HG02623 (cell line): Measurements from ENCODE around the gene SLC16A9.

Experiments used
- ATAC-seq: cut with Tn5 transposase; IDR thresholded peaks from one replicate; pipeline ENCODE4 v1.9.1; 2021; ENCODE audit warnings: moderate library complexity; ENCODE audit not compliant: unreplicated experiment

The SLC16A9 gene

DNA sequence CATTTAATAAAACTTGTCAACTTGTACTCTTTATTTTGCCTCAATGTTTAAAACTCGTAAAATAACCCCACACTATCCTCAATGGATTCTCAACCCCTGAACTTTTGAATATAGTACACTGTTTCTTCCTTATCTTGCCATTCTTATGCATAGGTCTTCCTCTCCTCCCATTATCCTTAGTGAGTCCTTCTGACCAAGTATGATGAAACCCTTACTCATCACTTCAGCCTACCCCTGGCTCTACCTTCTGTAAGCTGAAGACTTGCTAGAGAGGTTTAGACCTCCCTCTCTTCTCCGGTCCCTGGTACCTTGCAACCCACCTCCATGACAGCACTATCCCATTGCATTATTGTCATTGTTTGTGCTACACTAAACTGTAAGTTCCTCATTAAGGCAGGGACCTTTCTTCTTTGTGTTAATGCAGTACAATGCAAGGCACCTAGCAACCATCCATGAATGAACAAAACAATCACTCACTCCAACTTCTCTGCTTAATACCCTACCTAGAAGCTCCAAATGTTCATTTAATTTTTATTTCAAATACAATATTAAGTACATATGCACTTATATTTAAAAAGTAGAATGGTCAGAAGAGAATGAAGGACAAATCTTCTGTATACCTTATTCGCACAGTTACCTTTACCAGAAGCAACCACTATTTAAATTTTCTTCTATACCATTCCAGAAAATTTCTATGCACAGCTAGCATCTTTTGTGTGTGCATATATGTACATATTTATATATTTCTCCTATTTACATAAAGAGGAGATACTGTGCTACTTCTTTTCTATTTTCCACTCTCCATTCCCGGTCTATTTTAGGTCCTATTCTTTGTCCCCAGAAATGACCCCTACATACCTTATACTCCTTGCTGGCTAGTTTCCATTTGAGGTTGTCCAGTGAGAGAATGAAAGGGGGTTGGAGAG lies 77.5 kb downstream of the SLC16A9 start:
- ATAC-seq = no peak

DNA sequence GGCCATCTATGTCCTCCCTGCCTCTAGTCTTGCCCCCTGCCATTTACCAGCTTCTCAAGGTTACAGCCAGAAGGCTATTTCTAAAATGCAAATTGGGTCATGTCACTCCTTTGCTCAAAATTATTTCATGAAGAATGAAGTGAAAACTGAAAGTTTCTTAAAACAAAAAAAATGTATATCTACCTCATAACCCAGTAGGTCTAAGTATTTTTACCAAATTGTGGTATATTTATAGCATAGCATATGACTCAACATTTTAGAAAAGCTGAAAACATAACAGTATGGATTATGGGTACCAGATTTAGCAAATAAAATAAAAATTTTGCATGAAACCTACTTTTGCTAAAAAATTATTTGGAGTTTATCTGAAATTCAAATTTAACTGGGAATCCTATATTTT lies 78.4 kb downstream of the SLC16A9 start:
- ATAC-seq = peak; percentile 41

DNA sequence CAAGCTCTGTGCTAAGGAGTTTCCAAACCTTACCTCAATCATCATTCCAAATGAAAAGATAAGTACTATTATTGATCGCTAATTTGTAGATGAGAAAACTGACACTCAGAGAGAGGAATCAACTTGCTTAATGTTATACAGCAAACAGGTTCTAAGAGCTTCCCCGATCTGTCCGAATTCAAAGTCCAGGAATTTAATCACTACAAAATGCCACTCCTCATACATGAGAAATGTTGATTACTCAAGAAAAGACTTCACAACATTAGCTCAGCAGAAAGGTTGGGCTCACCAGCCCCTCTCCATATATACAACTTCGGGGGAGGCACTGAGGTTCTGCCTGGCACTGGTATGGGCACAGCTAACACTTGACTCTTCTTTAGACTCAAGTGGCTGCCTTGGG lies 80.7 kb downstream of the SLC16A9 start:
- ATAC-seq = no peak

DNA sequence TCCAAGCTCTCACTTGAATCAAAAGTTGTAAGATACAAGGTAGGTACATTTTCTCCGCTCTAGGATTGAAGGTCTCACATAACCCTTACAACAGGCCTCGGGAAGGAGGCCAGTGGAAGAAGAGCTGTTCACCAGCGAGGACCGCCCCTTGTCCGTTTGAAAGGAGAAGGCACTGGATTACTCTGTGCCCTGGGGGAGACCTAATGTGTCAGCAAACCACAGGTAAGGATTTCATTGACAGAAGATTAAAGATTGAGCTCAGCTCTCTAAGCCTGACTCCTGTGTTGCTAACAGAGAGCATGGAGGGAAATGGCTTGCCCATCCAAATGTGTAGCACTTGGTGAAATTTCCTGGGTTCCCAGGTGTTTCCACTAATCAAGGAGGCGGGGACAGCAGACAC lies 81.2 kb downstream of the SLC16A9 start:
- no peak for ATAC-seq

DNA sequence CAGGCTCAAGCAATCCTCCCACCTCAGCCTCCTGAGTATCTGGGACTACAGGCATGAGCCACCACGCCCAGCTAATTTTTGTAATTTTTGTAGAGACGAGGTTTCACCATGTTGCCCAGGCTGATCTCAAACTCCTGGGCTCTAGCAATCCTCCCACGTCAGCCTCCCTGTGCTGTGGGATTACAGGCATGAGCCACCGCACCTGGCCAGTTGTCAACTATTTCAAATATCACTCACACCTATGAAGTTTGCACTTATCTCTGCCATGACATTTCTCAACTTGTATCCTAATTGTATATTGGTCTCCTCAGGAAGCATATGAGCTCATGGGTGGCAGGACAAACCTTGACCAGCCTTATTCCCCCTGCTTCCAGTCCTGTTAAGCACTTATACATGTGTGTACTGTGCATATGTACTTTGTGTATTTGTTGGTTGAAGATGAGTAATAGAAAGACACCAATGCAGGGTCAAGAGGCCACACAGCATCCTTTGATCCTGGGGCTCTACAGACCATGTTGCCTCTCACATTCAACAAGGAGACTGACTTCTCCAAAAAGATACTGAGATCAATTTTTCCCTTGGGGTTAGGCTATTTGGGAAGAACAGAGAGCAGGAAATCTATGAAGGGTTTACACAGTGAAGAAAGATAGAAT lies 82.2 kb downstream of the SLC16A9 start:
- ATAC-seq = no peak

DNA sequence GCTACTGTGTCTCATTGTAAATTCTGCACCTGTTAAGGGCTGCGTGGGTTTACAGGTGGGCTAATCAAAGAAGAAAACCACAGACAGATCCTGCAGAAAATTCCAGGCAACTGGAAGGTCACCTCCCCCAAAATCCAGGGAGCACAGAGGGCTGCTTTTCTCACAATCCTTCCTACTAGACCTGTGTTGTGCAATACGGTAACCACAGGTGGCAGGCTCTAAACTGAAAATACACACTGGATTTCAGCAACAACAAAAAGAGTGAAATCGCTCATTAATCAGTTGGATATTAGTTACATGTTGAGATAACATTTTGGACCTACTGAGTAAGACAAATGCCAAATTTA lies 83.2 kb downstream of the SLC16A9 start:
- no peak for ATAC-seq

DNA sequence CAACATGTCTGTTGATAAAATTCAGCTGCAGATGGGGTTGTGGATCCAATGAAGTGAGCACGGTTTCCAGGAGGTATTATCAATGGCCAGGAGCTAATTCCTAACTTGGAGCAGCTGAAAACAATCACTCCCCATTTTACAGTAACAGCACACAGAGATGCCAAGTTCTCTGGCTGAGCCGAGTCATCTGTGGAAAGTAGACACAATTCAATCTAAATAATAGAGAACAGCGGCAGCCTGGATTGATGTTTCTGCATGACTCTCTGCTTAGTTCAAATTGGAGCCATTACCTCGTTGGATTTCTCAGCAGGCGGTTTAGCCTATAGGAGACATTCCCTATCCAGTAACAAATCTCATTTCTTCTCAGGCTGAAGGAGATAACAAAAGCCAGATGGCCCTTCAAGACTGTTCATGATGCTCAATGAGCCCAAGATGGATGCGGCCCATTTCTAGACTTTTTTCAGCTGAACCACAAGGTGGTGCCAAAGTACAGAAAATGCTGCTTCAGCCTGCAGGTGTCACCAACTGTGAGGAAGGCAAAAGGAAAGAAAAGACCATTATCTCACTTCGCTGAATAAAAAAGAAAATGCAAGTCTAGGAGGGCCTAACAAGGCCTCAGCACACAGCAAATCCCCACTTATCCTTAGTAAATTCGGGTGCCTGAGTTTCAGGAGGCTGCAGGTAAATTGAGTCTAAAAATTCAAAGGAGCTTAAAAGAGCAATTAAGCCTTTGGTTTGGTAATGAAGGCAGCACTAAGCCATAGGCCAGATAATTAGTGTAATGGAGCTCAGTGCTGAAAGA lies 83.7 kb downstream of the SLC16A9 start:
- peak; percentile 85 for ATAC-seq

DNA sequence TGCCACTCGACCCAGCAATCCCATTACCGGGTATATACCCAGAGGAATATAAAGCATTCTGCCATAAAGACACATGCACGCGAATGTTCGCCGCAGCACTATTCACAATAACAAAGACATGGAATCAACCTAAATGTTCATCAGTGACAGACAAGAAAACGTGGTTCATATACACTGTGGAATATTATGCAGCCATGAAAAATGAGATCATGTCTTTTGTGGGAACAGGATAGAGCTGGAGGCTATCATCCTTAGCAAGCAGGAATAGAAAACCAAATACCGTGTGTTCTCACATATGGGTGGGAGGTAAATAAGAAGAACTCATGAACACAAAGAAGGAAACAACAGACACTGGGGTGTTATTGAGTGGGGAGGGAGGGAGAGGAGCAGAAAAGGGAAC lies 84.7 kb downstream of the SLC16A9 start:
- ATAC-seq = no peak

DNA sequence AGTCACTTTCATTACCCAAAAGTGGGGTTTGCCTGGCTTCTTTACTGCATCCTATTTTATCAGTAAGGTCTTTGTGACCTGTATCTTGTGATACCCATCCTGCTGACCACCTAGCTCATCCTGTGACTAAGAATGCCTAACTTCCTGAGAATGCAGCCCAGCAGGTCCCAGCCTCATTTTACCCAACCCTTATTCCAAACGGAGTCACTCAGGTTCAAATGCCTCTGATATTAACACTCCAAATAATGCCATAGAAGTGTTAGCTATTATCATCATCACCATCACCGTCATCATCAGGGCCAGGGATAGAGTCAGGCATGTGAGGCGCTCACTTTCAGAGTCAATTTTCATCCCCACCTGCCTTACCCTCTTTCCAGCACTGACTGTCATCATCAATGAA lies 85.5 kb downstream of the SLC16A9 start:
- ATAC-seq = no peak

DNA sequence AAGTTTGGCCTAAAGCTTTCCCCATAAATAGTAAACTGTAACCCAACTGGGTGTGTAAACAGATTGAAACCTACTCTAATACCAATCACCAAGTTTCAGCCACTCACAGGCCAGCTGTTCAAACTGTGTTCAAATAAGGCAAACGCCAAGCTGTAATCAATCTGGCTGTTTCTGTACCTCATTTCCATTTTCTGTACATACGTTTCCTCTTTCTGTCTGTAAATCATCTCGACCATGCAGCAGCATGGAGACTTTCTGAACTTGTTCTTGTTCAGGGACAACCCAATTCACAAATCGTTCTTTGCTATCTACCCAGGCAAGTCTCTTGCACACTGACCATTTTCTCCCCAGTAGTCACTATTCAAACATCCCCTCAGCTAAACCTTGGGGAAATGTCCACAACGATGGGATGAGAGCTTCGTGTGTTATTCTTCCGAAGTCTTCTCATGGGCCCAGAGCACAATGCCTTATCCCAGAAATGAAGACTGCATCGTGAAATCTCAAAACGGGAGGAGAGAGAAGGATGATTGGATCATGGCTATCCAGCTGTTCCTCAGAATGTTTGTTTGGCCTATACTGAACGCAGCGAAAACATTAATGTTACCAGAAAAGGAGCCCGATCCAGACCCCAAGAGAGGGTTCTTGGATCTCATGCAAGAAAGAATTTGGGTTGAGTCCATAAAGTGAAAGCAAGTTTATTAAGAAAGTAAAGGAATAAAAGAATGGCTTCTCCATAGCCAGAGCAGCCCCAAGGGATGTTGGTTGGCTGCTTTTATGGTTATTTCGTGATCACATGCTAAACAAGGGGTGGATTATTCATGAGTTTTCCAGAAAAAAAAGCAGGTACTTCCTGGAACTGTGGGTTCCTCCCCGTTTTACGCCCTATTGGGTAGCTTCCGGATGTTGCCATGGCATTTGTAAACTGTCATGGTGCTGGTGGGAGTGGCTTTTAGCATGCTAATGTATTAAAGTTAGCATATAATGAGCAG lies 86.2 kb downstream of the SLC16A9 start:
- no peak for ATAC-seq

DNA sequence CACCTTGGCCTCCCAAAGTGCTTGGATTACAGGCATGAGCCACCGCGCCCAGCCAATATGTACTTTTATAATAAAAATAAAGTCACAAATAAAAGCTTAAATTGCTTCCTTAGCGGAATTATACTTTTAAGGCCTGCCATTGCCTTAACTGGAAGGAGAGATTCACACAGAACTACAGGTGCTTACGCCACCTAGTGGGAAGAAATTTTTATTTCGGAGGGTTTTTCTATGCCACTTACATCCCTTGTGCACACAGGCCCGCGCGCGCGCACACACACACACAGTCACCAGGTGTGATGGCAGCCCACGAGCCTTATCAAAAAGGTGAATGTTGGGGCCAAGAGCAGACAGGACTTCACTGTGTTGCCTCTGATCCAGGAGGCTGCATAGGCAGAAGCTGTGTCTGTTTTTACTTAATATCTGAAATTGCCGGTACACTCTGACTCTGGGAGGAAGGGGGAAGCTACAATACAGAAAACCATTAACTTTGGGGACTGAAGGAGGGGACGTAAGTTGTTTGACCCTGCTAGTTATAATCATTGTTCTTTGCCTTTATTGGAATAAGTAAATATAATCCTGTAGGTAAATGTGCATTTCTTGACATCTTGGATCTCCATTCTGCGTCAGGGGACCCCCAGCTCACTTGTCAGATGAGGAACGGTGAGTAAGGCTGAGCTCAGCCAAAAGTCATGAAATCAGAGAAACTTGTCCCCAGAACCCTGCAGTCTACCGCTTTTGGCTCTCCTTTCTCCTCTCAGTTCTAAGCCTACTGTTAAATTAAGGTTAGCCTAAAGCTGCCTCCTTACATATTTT lies 87.1 kb downstream of the SLC16A9 start:
- ATAC-seq = no peak

DNA sequence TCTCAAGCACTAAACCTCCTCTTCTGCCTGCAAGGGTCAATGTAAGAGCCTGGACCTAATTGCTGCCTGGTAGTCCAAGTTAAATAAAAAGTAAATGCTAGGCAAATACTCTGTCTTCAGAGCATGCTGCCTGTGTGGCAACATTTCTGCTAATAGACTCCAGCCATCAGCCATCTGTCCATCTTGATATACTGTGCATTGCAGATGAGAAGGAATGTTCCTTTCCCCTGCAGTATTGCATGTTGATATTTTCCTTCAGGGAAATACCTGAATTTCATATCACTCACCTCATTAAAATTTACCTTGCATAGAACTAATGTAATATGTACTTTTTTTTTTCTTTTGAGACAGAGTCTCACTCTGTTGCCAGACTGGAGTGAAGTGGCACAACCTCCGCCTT lies 87.9 kb downstream of the SLC16A9 start:
- no peak for ATAC-seq

DNA sequence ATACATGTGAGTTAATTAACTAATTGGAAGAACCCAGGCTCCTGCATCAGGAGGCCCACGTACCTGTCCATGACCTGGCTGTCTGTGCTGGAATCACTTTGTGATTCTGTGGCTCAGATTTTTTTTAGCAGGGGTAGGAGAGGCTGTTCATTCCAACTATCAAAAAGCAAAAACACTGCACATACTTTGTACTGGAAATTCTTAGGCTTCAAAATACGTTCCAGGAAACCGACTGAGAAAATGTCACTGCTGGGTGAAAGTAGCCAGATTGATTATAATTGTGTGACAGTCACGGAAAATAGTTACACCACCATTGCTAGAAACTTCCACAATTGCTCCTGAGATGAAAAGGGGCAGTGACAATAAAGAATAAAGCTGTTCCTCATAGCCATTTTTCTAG lies 91.0 kb downstream of the SLC16A9 start:
- ATAC-seq = no peak

DNA sequence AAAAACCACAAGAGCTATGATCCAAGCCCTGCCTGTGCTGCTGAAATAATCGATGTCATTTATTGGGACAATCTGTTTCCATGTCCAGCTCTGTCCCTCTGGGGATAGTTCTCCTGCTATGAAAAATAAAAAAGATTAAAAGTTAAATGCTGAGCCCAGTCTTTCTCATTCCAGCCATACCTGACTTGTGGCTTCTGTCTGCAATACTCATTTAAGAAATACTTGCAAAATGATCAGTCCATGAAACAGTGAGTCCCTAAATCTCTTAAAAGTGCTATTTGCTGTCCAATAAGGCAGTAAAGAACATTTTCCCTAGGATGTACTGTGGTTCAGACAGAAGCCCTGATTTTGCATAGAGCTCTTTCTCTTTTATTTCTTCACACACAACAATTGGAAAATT lies 91.7 kb downstream of the SLC16A9 start:
- no peak for ATAC-seq

DNA sequence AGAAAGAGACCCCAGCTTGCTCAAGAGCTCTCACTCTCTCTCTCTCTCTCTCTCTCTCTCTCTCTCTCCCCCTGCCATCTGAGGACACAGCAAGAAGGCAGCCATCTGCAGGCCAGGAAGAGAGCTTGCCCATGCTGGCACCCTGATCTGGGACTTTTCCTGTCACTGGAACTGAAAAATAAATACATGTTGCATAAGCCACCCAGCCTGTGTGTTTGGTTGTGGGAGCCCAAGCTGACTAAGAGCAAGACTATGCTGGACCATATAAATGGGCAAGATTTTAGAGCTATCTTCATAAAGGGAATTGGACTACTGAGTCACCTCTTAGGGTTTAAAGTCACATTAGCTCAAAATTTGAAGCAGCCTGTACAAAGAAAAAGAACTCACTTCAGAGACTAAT lies 98.6 kb downstream of the SLC16A9 start:
- no peak for ATAC-seq

DNA sequence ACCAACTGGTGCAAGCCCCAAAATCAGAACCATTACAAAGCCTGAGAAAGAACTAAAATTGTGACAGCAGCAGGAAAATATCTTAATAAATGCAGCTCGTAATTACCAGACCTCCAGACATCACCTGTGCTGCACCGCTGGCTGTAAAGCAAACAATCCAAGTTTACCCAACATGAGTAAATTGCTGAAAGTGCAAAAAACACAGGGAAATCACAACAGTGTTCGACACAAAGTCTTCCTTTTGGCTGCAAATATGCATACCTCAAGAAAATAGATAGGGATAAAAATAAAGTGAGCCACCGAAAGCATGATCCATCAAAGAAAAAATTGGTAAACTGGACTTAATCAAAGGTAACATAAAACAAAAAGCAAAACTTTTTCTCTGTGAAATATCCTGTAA lies 101.7 kb downstream of the SLC16A9 start:
- ATAC-seq = no peak

DNA sequence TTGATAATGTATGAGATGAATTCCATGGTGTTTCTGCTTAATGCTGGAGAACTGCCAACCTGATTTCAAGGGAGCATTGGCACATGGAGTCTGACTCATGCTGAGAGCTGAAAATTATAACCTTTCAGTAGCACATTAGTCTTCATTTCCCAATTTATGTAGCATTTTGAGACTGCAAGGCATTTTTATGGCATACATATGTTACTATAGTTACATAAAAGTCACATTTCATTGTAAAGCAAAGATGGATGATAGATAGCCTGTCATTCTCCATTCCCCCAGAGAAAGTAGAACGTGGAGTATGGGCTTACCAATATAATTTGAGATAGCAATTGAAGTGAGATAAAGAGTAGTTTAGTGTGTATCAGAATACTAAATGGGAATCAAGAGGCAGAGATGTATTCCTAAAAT lies 103.1 kb downstream of the SLC16A9 start:
- ATAC-seq = no peak

DNA sequence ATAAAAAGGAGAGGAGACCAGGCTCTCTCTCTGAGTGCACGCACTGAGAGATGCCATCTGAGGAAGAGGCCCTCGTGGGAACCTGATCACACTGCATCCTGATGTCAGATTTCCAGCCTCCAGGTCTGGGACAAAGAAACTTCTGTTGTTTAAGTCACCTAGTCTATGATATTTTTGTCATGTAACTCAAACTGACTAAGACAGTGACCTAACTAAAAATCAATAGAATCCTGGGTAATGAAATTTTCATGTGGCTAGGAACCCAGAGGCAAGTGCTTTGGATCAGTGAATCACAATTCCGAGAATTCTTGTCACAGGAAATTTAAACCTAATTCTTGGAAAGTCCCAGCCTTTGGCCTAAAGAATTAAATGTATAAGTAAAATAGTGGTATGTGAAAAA lies 107.7 kb downstream of the SLC16A9 start:
- ATAC-seq = no peak
